PC-3 (cell line): ENCODE data around the gene CT45A3. TPM values are rescaled to one million over a fixed set of nuclear protein-coding genes. Genes with fewer than 3 reads are reported as not detected.
"Not testable (repeated sequence)": the region's sequence is repeated elsewhere in the genome, so short reads cannot be mapped to it uniquely, and the experiment has no call there.

Source experiments
- ATAC-seq: fragments of 200-7000 bp; cut with Tn5 transposase; 2 replicates; pipeline ENCODE4 v1.9.1; 2020; ENCODE audit warnings: mild to moderate bottlenecking, moderate library complexity
- BruUV-seq: library from RNA; stranded (reverse); fragments of 400-500 nt; replicated peaks from 2 replicates; lab custom pipeline; 2021; lab: Mats Ljungman, UMichigan
- CTCF ChIA-PET: fragments of 300-600 bp; sonication (Branson Sonifier 250); formaldehyde crosslinking; loops from one replicate; lab custom pipeline; 2022; ENCODE audit warnings: antibody characterized with exemption; lab: Charles Lee
- POLR2A ChIA-PET: fragments of 300-600 bp; sonication (Branson Sonifier 250); formaldehyde crosslinking; loops from one replicate; lab custom pipeline; 2022; ENCODE audit warnings: antibody characterized with exemption; ENCODE audit not compliant: unreplicated experiment; lab: Charles Lee
- DNase-seq: peaks from one replicate; pipeline ENCODE4 v3.0.0-alpha.2; 2015
- H2AFZ ChIP-seq: fragments of 300-600 bp; sonication (generic); 2 replicates; pipeline ENCODE4 v1.6.0; 2016; ENCODE audit warnings: antibody characterized with exemption, low read length
- H3F3A ChIP-seq: fragments of 300-600 bp; sonication (generic); one replicate; pipeline ENCODE4 v1.6.0; 2017; ENCODE audit warnings: antibody characterized with exemption, low read length, control low read depth, mild to moderate bottlenecking; ENCODE audit not compliant: unreplicated experiment
- H3K27ac ChIP-seq: fragments of 300-600 bp; sonication (generic); 2 replicates; pipeline ENCODE4 v1.5.1; 2016; ENCODE audit warnings: mild to moderate bottlenecking, low read length
- H3K27me3 ChIP-seq: fragments of 300-600 bp; sonication (generic); 2 replicates; pipeline ENCODE4 v1.6.1; 2016; ENCODE audit warnings: low read length, mixed read lengths
- H3K36me3 ChIP-seq: fragments of 300-600 bp; sonication (generic); 2 replicates; pipeline ENCODE4 v1.6.1; 2016; ENCODE audit warnings: low read depth, mixed run types, low read length, mixed read lengths
- H3K4me1 ChIP-seq: fragments of 300-600 bp; sonication (generic); 2 replicates; pipeline ENCODE4 v1.5.1; 2016; ENCODE audit warnings: low read length; ENCODE audit not compliant: insufficient read depth
- H3K4me2 ChIP-seq: fragments of 300-600 bp; sonication (generic); 2 replicates; pipeline ENCODE4 v1.6.0; 2016; ENCODE audit warnings: low read length
- H3K4me3 ChIP-seq: fragments of 300-600 bp; sonication (generic); 2 replicates; pipeline ENCODE4 v1.5.1; 2016; ENCODE audit warnings: mild to moderate bottlenecking, low read length, mixed read lengths
- H3K79me2 ChIP-seq: fragments of 300-600 bp; sonication (generic); 2 replicates; pipeline ENCODE4 v1.6.1; 2017; ENCODE audit warnings: low read length, mixed read lengths
- H3K9ac ChIP-seq: fragments of 300-600 bp; sonication (generic); 2 replicates; pipeline ENCODE4 v1.6.0; 2016; ENCODE audit warnings: mild to moderate bottlenecking, low read length
- H3K9me2 ChIP-seq: fragments of 300-600 bp; sonication (generic); replicated peaks from 2 replicates; pipeline ENCODE4 v1.6.1; 2016; ENCODE audit warnings: mixed run types, low read length, mixed read lengths
- H3K9me3 ChIP-seq: fragments of 300-600 bp; sonication (generic); 2 replicates; pipeline ENCODE4 v1.6.1; 2016; ENCODE audit warnings: low read length, mixed read lengths
- H4K20me1 ChIP-seq: fragments of 300-600 bp; sonication (generic); 2 replicates; pipeline ENCODE4 v1.6.1; 2016; ENCODE audit warnings: low read length, mixed read lengths
- EZH2 ChIP-seq: fragments of 300-600 bp; sonication (generic); IDR thresholded peaks from one replicate; pipeline ENCODE4 v1.6.1; 2017; ENCODE audit warnings: antibody characterized with exemption, mild to moderate bottlenecking, low read length; ENCODE audit not compliant: unreplicated experiment
- EZH2phosphoT487 ChIP-seq: fragments of 300-600 bp; sonication (generic); IDR thresholded peaks from 2 replicates; pipeline ENCODE4 v1.6.1; 2018; ENCODE audit warnings: mild to moderate bottlenecking, antibody characterized with exemption, low read length, borderline replicate concordance
- intact Hi-C: fragments of 100-400 bp; cut with micrococcal nuclease; formaldehyde crosslinking; loops from 2 replicates; pipeline ENCODE4 v1.9.0; 2023
- total RNA-seq: library from RNA; depleted of rRNA; stranded (reverse); fragments of >200 nt; gene quantifications from 2 replicates; pipeline ENCODE4 v1.2.3, GENCODE V29; 2014; rRNA removed
- TF ChIP-seq, protein P1 (sequence below): fragments of 300-600 bp; sonication (generic); conservative IDR thresholded peaks from 2 replicates; pipeline ENCODE4 v1.5.1; 2017; ENCODE audit warnings: antibody characterized with exemption, low read depth, mild to moderate bottlenecking, low read length

CT45A3 gene
- total RNA-seq, 1 experiment from 2014 or later = not detected

DNA sequence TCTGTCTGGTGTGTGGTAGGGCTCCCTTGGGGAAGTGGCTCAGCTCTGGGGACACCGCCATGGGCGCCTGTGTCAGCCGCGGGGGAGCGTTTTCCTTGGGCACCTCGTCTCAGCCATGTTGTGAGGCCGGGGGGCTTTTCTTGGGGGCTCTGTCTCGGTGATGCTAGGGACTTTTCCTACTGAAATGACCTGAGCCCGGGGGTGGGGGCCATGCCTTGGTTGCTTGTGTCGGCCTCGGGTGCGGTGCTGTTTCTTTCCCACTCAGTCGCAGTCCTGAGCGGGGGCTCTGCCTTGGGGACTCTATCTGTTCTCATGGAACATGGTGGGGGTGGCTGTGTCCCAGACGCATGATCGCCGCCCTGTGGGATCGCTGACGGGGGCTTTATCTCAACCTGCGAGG is 54.2 kb downstream of the CT45A3 start:
- no peaks in the 10 kb centered on the region for H3K27me3 ChIP-seq
- no peak overlapping the region for H3K27ac ChIP-seq
- no peak overlapping the region for H3K4me3 ChIP-seq
- H3K79me2 ChIP-seq = no peaks in the 10 kb centered on the region
- no peak overlapping the region for H3K9ac ChIP-seq
- no peaks in the 10 kb centered on the region for H3F3A ChIP-seq
- H3K4me2 ChIP-seq = no peak overlapping the region
- POLR2A ChIA-PET = no interaction called here
- intact Hi-C loops = no loop called here
- H2AFZ ChIP-seq = no peak overlapping the region
- DNase-seq (no peak), ATAC-seq (no peak)
- H3K9me2 ChIP-seq = no peaks in the 10 kb centered on the region
- TF ChIP-seq EZH2phosphoT487 (no peak), EZH2 (no peak)
- TF ChIP-seq, protein P1, sequence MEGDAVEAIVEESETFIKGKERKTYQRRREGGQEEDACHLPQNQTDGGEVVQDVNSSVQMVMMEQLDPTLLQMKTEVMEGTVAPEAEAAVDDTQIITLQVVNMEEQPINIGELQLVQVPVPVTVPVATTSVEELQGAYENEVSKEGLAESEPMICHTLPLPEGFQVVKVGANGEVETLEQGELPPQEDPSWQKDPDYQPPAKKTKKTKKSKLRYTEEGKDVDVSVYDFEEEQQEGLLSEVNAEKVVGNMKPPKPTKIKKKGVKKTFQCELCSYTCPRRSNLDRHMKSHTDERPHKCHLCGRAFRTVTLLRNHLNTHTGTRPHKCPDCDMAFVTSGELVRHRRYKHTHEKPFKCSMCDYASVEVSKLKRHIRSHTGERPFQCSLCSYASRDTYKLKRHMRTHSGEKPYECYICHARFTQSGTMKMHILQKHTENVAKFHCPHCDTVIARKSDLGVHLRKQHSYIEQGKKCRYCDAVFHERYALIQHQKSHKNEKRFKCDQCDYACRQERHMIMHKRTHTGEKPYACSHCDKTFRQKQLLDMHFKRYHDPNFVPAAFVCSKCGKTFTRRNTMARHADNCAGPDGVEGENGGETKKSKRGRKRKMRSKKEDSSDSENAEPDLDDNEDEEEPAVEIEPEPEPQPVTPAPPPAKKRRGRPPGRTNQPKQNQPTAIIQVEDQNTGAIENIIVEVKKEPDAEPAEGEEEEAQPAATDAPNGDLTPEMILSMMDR = no peak
- BruUV-seq = no TSS peak
- no peaks in the 10 kb centered on the region for H3K36me3 ChIP-seq
- H3K4me1 ChIP-seq = no peaks in the 10 kb centered on the region
- no peaks in the 10 kb centered on the region for H4K20me1 ChIP-seq
- H3K9me3 ChIP-seq = no peaks in the 10 kb centered on the region
- CTCF ChIA-PET = no interaction called here

DNA sequence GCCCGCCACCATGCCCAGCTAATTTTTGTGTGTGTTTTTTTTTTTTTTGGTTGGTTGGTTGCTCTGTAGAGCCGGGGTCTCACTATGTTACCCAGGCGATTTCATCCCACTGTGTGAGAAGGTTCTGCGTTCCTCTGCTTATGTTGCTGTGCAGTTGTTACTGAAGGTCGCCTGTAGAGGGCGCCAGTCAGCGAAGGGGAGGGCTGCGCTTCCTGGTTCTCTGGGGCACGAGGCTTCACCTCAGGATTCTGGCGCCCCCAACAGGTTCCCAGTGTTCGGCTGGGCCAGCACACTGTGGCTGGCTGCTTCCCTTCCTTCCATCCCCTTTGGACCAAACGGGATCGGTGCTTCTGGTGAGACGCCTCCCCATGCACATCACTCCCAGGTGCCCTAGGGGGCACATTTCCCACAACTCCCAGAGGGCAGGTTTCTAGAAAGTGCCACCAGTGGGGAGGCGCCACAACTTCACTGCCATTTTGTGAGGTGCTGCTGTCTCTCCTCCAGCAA is 54.8 kb downstream of the CT45A3 start, which contains the start of gene CT45A1:
Gene CT45A1, plus strand, starts transcription at position 457 of the 507 bp plus-strand sequence. CDS start 5,302 bp downstream, outside the sequence.
- intact Hi-C loops, DNase-seq, H4K20me1 ChIP-seq: not testable (repeated sequence)

More for the DNA sequence above, 54.8 kb downstream of the CT45A3 start, which contains the start of gene CT45A1:
- POLR2A ChIA-PET, H3K9me2 ChIP-seq, H3F3A ChIP-seq, H3K27me3 ChIP-seq, H3K9me3 ChIP-seq, ATAC-seq, CTCF ChIA-PET, H3K9ac ChIP-seq, H3K4me1 ChIP-seq, H3K27ac ChIP-seq, H3K79me2 ChIP-seq, H3K36me3 ChIP-seq, BruUV-seq, H3K4me3 ChIP-seq, H3K4me2 ChIP-seq, H2AFZ ChIP-seq: not testable (repeated sequence)
- TF ChIP-seq, protein P1 = peak; percentile 51; the same call in 1 of the 2 replicates

Other genes starting within 250 kb of the CT45A3 start
- 4.1 and 4.7 TPM in 2 replicates for gene INTS6L, start 247.5 kb downstream of the CT45A3 start, total RNA-seq
- gene CT45A1, start 54.6 kb downstream of the CT45A3 start, total RNA-seq = not detected in 2 replicates
- not detected in 2 replicates for gene CT45A5, start 17.3 kb upstream of the CT45A3 start, total RNA-seq
- gene CT45A6, start 34.6 kb upstream of the CT45A3 start, total RNA-seq = not detected in 2 replicates
- not detected in 2 replicates for gene CT45A2, start 51.8 kb upstream of the CT45A3 start, total RNA-seq
- gene CT45A7, start 69.1 kb upstream of the CT45A3 start, total RNA-seq = not detected in 2 replicates
- not detected in 2 replicates for gene CT45A8, start 86.3 kb upstream of the CT45A3 start, total RNA-seq
- not detected in 2 replicates for gene CT45A9, start 103.6 kb upstream of the CT45A3 start, total RNA-seq
- not detected in 2 replicates for gene CT45A10, start 125.3 kb upstream of the CT45A3 start, total RNA-seq
- gene SAGE1, start 125.5 kb upstream of the CT45A3 start, total RNA-seq = not detected in 2 replicates
- 20.7 and 23.1 TPM in 2 replicates for gene MMGT1, start 205.8 kb upstream of the CT45A3 start, total RNA-seq
- 13.4 and 14.4 TPM in 2 replicates for gene SLC9A6, start 217.2 kb upstream of the CT45A3 start, total RNA-seq